Measurements from ENCODE around the gene SCAF1.
"Not testable (repeated sequence)": the region's sequence is repeated elsewhere in the genome, so short reads cannot be mapped to it uniquely, and the experiment has no call there.

The SCAF1 gene

DNA sequence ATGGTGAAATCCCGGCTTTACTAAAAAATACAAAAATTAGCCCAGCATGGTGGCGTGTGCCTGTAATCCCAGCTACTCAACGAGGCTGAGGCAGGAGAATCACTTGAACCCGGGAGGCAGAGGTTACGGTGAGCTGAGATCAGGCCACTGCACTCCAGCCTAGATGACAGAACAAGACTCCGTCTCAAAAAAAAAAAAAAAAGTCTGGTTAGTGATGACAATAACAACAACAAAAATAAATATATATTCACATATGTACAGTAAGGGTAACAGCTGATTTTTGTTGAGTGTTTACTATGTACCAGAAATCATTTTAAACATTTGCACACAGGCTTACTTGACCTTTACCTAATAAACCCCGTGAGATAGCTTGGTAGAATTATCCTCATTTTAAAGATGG lies 25.1 kb upstream of the SCAF1 start:
- no peak for DNase-seq

DNA sequence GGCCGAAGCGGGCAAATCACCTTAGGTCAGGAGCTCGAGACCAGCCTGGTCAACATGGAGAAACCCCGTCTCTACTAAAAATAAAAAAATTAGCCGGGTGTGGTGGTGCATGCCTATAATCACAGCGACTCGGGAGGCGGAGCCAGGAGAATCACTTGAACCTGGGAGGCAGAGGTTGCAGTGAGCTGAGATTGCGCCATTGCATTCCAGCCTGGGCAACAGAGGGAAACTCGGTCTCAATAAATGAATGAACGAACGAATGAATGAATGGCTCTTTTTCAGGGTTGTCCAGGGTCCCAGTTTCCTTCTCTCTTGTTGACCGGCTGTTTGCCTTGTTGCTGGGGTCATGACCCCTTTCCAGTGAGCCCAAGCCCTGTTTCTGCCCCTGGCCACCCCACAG lies 24.1 kb upstream of the SCAF1 start:
- not testable (repeated sequence) for DNase-seq

DNA sequence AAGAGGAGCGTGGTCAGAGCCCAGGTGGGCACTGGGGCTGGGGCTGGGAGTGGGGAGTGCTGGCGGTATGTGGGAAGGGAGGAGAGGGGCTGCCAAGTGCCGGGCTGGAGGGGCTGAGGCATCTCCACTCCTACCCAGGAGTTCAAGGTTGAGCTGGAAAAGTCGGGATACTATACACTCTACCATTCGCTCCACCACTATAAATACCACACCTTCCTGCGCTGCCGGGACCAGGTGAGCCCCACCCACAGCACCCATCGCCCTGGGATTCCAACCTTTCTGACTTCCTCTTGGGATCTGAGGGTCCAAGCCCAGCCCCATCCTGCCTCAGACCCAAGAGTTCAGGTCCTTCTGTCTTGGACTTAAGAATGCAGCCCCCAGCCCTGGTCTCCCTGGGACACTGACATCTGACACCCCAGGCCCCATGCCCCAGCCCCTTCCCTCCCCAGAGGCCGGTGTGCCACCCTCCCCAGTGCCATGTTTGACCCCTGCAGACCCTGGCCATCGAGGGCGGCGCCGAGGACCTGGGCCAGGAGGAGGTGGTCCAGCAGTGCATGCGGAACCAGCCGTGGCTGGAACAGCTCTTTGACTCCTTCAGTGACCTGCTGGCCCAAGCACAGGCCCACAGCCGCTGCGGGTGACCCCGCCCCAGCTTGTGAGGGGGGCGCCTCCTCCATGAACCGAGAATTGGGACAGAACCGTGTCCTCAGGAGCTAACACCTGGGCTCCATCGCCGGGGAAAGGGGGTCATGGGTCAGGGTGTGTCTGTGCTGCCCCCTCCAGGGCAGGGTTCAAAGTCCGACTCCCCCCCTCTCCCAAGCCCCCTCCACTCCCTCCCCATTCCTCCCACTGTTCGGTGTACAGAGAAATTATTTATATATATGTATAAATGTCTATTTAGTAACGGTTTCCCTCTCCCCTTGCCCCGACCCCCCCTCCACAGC lies 16.8 kb upstream of the SCAF1 start:
- DNase-seq, result no peak

DNA sequence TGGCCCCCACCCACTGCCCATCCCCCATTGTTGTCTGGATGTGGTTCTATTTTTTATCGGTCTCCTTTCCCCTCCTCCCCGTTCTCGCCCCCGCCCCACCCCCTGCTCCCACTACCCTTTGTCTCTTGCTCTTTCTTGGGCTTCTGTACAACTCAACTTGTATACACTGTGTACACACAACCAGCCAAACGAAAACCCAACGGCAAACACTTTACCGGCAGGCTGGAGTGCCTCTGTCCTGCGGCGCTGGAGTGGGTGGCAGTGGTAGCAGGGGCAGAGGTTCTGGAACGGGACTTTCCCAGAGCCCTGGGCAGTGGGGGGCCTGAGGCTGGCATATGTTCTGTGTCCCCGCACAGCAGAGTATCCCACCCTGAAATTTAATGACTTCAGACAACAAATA lies 15.8 kb upstream of the SCAF1 start:
- DNase-seq, result no peak

DNA sequence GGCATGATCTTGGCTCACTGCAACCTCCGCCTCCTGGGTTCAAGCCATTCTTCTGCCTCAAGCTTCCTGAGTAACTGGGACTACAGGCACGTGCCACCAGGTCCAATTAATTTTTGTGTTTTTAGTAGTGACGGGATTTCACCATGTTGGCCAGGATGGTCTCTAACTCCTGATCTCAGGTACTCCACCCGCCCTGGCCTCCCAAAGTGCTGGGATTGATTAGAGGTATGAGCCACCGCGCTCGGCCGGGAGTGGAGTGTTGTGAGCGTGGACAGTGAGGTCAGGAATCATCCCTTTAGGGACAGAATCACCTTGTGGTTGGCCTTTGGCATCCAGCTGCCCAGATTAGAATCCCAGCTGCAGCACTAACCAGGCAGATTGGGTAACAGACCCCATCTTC lies 12.3 kb upstream of the SCAF1 start:
- DNase-seq, result no peak

DNA sequence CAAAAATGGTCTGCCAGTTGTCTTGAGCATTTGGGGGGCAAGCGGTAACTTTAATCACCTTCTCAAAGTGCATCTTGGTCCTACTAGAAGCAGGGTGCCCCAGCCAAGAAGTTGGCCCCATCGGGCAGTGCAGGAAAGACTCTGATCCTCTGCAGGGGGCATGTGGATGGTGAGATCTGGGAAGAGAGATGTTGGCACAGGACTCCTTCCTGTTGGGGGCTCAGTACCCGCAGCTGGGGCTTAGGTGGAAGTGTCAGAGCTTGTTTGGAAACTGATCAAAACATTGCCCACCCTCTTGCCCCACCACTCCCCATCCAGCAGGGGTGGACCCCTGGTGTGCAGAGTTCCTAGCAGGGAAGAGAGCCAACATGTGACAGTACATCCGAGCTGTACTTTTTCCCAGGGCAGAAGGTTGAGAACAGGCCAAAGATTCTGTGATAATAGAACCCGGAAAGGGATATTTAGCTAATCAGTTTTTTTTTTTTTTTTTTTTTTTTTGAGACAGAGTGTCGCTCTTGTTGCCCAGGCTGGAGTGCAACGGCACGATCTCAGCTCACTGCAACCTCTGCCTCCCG lies 10.9 kb upstream of the SCAF1 start:
- no peak for DNase-seq

DNA sequence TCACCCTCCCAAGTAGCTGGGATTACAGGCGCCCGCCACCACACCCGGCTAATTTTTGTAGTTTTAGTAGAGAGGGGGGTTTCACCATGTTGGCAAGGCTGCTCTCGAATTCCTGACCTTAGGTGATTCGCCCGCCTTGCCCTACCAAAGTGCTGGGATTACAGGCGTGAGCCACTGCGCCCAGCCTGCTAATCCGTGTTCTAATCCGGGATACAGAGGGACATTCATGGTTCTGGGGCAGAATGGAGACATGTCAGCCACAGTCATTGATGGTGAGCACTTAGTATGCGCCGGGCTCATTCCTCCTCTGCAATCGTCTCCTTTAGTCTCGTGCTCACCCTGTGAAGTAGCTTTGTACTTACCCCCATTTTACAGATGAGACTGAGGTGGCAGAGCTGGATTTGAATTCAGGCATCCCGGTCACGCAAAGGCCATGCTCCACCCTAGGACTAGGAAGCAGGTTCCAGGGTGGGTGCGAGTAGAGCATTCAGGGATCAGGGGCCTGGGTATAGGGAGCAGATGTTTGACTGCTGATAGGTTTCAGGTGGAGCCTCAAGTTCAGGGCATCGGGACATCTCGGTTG lies 10.3 kb upstream of the SCAF1 start:
- DNase-seq, result no peak

DNA sequence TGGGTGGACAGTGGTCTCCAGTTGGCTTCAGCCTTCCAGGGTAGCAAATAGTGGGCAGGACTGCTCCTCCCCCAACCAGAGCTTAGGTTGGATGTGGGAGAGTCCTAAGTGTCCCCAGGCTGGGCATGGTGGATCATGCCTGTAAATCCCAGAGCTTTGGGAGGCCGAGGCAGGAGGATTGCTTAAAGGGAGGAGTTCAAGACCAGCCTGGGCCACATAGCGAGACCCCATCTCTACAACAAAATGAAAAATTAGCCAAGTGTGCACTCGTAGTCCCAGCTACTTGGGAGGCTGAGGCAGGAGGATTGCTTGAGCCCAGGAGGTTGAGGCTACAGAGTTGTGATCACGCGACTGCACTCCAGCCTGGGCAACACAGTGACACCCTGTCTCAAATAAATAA lies 9.4 kb upstream of the SCAF1 start:
- no peak for DNase-seq

DNA sequence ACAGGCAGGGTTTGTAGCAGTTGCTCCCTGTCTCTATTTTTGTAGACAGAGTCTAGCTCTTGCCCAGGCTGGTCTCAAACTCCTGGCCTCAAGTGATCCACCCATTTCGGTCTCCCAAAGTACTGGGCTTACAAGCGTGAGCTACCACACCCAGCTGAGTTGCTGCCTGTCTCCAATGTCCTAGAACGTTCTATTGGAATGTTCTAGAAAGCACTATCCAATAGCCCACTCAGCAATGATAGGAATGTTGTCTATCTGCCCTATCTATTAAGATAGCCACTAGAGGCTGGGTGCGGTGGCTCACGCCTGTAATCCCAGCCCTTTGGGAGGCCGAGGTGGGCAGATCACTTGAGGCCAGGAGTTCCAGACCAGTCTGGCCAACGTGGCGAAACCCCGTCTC lies 8.7 kb upstream of the SCAF1 start:
- DNase-seq, result not testable (repeated sequence)

DNA sequence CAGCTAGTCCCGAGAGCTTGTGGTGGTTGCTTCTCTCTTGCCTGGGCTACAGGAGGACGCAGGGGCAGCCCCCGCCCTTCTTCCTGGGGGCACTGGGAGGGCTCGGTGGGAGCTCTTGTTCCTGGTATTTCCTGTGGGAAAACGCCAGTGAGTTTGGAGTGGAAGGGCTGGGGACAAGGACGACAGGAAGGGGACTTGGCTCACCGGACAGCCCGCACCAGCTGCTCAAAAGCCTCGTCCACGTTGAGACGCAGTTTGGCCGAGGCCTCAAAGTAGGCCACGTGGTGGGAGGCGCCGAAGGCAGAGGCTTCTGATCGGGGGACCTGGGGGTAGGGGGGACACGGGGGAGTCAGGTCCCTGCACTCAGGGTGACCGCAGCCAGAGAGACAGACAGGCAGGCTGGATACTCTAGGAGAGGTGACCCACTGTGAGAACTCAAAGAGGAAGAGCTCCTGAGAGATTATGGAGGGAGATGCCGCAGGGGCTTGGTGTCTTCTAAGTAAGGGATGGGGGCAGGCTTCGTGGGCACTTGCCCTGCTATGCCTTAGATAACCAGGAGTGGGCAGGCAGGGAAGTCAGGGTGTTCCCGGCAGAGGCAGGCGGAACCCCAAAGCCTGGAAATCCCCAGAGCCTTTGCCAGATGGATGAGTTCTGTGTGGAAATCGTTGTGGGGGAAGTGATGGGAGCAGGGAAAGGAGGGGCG lies 6.3 kb upstream of the SCAF1 start:
- no peak for DNase-seq

DNA sequence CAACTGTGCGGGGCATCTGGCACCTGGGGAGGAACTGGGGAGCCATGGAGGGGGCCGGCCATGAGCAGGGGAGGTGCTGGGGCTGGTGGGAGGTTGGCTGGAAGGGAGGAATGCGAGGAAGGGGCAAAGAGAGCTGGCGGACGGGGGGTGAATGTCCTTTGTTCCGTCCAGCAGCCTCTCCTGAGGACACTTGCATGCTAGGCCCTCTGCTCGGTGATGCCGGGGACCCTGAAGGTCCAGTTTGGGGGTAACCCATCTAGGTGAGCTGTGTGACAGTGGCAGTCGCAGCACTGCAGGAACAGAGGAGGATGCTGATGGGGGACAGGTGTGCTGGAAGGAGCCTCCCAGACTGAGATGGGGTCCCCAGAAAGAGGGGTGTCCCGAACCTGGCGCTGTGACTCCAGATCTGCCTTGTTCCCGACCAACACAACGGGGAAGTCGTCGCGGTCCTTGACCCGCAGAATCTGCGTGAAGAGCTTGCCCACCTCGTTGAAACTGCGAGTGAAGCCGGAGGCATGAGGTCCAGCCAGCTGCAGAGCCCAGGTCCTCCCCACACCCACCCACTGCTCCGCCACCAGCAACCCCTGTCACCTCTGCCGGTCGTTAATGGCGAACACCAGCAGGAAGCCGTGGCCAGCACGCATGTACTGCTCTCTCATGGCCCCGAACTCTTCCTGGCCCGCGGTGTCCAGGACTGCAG lies 5.6 kb upstream of the SCAF1 start:
- no peak for DNase-seq

DNA sequence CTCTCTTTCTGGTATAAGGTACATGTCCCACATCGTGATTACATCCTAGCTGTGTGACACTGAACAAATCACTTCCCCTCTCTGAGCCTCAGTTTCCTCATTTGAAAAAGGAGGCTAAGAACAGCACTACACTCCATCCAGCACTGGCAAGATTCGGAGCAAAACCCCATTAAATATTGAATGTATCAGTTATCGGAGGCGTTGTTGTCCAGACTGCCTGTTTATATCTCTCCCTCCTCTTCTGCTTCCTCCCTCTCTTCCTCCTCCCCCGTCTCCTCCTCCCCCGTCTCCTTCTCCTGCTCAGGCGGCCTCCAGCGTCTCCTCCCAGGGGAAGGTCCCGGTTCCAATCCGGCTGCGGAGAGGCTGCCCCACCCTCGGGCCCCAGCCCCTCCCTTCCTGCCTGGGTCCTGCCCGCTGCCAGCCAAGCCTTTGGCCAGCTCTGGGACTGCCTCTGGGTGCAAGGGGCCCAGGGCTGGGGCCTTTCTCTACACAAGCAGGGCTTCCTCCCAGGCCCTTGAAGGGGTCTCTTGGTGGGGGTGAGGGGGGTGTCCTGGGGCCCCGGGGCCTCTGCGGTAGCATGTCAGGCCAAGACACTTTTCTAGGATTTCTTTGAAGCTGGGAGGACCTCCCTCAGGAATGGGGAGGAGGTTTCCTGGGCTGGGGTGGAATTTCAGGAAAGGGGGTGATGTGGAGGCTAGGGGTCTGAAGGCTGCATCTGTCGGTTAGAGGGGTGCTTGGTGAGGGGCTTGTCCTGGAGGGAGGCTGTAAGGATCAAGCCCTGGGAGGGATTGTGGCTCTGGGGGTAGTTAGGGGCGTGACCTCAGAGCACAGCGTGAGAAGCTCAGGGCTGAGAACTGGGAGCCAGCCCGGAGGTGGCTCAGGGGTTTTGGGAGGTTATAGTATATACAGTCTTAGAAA lies 3.9 kb upstream of the SCAF1 start:
- DNase-seq, result no peak

DNA sequence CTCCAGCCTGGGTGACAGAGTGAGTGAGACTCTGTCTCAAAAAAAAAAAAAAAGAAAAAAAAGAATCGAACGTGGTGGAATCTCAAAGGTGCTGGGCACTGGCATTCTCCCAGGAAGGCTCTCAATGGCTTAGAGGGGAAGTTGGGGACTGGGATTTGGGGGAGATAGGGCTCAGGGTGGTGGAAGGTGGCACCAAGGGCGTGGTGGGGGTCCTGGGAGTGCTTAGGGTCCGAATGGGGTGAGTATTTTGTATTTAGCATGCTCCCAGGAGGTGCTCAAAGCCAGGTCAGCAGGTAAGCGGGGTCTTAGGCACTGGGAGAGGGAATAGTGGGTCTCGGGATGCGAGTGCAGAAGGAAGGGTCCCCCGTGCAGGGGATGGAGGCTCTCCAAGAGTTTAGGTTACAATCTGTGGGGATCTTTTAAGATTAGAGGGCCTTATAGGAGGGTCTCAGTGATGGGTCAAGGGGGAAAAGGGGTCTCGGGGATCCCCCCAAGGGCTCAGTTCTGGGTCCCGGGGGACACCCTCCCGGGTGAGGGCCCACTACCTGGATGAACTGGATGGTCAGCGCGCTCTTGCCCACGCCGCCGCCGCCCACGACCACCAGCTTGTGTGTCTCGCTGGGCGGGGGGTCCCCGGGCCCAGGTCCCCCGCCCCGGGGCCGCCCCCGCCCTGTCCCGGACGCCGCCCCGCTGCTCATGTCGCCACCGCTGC lies 2.5 kb upstream of the SCAF1 start:
- DNase-seq, result no peak

DNA sequence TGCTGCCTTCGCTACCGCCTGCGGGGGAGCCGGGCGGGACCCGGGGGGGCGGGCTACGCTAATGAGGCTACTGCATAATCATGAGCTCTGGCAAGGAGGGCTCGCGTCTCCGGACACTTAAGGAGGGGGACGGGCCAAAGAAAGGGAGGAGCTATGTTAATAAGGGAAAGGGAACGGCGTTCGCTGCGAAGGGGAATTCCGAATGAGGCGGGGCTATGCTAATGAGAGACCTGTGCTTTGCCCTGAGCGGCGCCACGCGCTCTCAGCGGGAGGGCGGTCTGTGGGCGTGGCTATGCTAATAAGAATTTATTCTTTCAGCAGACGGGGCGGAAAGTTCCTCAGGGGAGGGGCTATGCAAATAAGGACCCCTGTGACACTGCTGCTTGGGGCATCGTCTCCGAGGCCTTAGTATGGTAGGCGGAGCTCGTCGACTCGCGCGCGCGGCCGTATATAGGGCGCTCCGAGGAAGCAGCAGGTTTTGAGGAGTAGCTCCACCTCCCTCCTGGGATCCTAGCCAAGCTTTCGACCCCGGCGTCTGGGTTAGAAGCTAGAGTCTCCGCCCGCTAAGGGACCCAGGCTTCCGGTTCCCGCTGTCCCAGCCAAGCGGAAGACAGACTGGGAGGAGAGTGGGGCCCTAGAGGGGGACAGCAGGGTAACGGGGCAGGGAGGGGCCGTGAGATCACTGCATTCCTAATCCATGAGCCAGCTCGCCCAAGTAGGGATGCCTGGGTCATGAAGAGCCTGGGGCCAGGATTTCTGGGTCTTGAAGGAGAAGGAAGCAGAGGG lies 1.7 kb upstream of the SCAF1 start, which contains the start of gene RRAS:
Gene RRAS, minus strand, starts transcription at position 31 of the 786 bp plus-strand sequence. CDS start 45 bp downstream, outside the sequence.
- DNase-seq, result peak; percentile 100

DNA sequence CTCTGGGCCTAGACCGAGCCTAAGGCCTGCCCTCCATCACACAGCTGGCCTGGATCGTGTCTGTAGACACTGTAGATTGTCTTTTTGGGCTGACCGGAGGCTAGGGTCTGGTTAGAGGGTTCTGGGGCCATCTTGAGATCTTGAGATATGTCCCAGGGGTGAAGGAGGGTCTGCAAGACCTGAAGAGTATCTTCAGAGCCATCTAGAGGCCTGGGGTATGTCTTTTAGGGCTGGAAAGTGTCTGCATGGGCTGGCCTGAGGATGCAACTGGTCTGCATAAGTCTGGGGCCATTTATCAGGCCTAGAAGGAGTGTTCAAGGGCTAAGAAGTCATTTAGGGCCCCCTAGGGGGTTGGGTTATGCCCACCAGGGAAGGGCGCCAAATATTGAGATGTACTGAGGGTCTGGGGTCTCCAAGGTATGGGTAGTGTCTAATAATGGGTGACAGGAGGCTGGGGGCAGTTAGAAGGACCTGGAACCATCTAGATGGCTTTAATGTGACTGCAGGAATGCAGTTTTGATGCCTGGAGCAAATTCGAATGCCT lies 555 bp downstream of the SCAF1 start:
- no peak for DNase-seq

DNA sequence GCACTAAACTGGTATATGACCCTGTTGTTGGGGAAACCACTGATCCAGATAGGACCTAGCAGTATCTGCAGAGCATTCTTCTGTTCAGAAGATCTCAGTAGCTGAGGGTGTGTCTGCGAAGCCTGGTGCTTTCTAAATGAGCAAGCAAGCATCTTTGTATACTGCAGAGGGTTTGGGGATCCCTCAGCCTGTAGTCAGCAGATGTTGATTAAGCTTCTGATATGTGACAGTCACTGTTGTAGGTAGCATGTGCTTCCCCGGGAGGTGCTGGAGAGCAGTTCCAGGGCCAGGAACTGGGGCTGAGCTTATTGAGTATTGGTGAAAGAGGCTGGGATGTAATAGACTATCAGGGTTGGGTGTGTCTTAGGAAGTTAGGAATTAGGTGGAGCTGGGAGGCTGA lies 1.5 kb downstream of the SCAF1 start:
- DNase-seq, result no peak

DNA sequence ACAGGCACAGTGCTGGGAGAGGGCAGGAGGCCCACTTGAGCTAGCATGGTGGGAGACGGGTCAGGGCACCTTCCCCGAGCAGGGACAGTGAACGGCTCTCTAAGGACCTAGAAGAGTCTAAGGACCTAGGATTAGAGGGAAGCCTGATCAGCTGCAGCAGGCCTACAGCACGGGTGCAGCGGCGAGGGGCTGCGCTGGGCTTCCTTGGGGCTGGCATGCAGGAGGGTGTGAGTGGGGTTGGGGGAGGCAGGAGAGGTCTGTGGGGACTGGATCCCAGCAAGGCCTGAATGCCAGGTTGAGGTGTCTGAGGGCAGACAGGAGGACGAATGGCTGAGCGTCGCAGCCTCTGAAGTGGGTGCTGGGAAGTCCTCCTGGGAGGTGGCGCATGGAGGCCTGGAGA lies 3.6 kb downstream of the SCAF1 start:
- no peak for DNase-seq

DNA sequence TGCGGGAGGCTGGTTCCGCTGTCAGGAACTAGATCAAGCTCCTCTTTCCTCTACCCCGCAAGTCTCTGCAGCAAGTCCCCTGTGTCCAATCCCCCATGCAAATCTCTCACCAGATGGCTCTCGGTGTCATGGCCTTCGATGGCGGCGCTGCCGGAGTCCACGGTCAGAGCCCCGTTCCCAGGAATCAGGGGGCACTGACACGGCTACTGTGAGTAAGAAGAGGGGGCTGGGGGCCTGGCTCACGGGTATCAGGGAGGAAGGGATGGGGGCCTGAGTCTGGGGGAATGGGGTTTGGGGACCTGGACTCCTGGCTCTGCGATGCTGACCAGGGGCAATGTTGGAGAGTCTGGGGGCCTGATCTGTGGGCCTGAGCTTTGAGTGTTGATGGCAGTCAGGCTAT lies 4.0 kb downstream of the SCAF1 start:
- no peak for DNase-seq

DNA sequence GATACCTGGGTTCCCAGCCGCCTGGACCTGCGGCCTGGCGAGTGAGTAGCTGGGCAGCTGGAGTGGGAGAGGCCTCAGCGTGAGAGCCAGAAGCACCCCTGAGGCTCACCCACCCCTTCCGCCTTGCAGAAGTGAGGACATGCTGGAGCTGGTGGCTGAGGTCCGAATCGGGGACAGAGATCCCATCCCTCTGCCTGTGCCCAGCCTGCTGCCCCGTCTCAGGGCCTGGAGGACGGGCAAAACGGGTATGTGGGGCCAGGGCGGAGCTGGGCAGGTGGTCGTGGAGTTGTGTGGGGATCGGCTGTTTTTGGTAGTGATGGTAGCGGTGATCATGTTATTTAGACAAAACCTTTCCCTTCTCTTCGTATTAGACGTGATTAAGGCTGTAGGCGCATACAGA lies 4.6 kb downstream of the SCAF1 start:
- DNase-seq, result no peak
